Placental pericyte (primary cell): ENCODE measurements around the gene OR52R1. TPM values are rescaled to one million over a fixed set of nuclear protein-coding genes. Genes with fewer than 3 reads are reported as not detected.

Experiments
- small RNA-seq: library from RNA; depleted of rRNA; stranded (forward); fragments of <200 nt; gene quantifications from one replicate; pipeline ENCODE3, GENCODE V24; 2012; ENCODE audit warnings: low replicate concordance
- total RNA-seq: library from RNA; depleted of rRNA; stranded (reverse); fragments of >200 nt; gene quantifications from 2 replicates; pipeline ENCODE4 v1.2.3, GENCODE V29; 2012

The OR52R1 gene
- not detected in 2 replicates for total RNA-seq

GRCh38 chr11:4804280-4804679 lies at the start of gene OR52R1:
OR52R1 (minus strand) TSS chr11:4804380; CDS start chr11:4804380, 0 bp downstream.

GRCh38 chr11:4848908-4849532 lies 44.8 kb upstream of the OR52R1 start, which contains the start of gene OR51S1:
OR51S1 (minus strand) TSS chr11:4849208; CDS start chr11:4849208, 0 bp downstream.

GRCh38 chr11:4821021-4821420 lies 16.8 kb upstream of the OR52R1 start, which contains the start of gene OR51F2:
OR51F2 (plus strand) TSS chr11:4821321; CDS start chr11:4821422, 101 bp downstream.

GRCh38 chr11:4769838-4770237 lies 34.3 kb downstream of the OR52R1 start, which contains the start of gene OR51F1:
OR51F1 (minus strand) TSS chr11:4769938; CDS start chr11:4769938, 0 bp downstream.

Small RNAs within 50 kb of the gene (small RNA-seq; reads per million reads assigned to genes)
- gene RF00091: not detected

Other genes with a start within 250 kb of the OR52R1 start
- gene OR52I2, start 222.6 kb downstream of the OR52R1 start, total RNA-seq: not detected in 2 replicates
- gene OR52I1, start 210.3 kb downstream of the OR52R1 start, total RNA-seq: not detected in 2 replicates
- 6.3 and 12.3 TPM in 2 replicates for gene TRIM68, start 196.1 kb downstream of the OR52R1 start, total RNA-seq
- gene OR51D1, start 166.9 kb downstream of the OR52R1 start, total RNA-seq: not detected in 2 replicates
- gene OR51E1, start 160.4 kb downstream of the OR52R1 start, total RNA-seq: not detected in 2 replicates
- gene OR51E2, start 106.5 kb downstream of the OR52R1 start, total RNA-seq: 0.14 and 0.22 TPM in 2 replicates
- gene MMP26, start 99.6 kb downstream of the OR52R1 start, total RNA-seq: not detected in 2 replicates
- not detected in 2 replicates for gene OR51F1, start 34.4 kb downstream of the OR52R1 start, total RNA-seq
- gene OR51F2, start 16.9 kb upstream of the OR52R1 start, total RNA-seq: not detected in 2 replicates
- gene OR51S1, start 44.8 kb upstream of the OR52R1 start, total RNA-seq: not detected in 2 replicates
- gene OR51T1, start 77.5 kb upstream of the OR52R1 start, total RNA-seq: not detected in 2 replicates
- gene OR51A7, start 99.4 kb upstream of the OR52R1 start, total RNA-seq: not detected in 2 replicates
- gene OR51G2, start 115.0 kb upstream of the OR52R1 start, total RNA-seq: not detected in 2 replicates
- gene OR51G1, start 120.0 kb upstream of the OR52R1 start, total RNA-seq: not detected in 2 replicates
- not detected in 2 replicates for gene OR51A4, start 143.2 kb upstream of the OR52R1 start, total RNA-seq
- gene OR51A2, start 151.3 kb upstream of the OR52R1 start, total RNA-seq: not detected in 2 replicates
- not detected in 2 replicates for gene OR51L1, start 190.5 kb upstream of the OR52R1 start, total RNA-seq
- gene OR52J3, start 242.1 kb upstream of the OR52R1 start, total RNA-seq: not detected in 2 replicates